Measurements from ENCODE around the gene WDR37. TPM values are rescaled to one million over a fixed set of nuclear protein-coding genes. Genes with fewer than 3 reads are reported as not detected.

Gene WDR37
- total RNA-seq, 1 donor from 2014 or later = 20.8 TPM

DNA sequence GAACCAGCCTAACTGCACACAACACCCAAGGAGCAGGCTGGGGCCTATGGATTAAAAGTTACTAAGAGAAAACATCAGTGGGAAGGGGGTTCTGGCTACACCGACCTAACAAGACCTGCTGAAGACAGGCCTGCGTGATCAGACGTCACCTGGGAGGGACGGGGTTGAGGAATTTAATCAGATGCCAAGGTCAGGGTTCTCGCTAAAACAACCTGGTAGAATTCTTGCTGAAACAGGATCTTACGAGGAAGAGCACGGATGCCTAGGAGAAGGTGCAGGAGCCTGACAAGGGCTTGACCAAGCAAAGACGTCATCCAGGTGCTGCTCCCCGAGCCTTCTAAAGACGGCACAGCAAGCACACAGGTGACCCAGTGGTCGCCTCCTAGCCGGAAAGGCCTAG lies 32.1 kb upstream of the WDR37 start:
- no peak overlapping the region for H3K27ac Mint-ChIP-seq
- H3K9me3 Mint-ChIP-seq = no peaks in the 10 kb centered on the region
- peaks cover 4% of the 10 kb centered on the region for H3K4me1 Mint-ChIP-seq
- peaks cover 11% of the 10 kb centered on the region for H3K36me3 Mint-ChIP-seq
- H3K27me3 Mint-ChIP-seq (ENCODE audit: low read depth) = no peaks in the 10 kb centered on the region
- TF ChIP-seq, protein P1, sequence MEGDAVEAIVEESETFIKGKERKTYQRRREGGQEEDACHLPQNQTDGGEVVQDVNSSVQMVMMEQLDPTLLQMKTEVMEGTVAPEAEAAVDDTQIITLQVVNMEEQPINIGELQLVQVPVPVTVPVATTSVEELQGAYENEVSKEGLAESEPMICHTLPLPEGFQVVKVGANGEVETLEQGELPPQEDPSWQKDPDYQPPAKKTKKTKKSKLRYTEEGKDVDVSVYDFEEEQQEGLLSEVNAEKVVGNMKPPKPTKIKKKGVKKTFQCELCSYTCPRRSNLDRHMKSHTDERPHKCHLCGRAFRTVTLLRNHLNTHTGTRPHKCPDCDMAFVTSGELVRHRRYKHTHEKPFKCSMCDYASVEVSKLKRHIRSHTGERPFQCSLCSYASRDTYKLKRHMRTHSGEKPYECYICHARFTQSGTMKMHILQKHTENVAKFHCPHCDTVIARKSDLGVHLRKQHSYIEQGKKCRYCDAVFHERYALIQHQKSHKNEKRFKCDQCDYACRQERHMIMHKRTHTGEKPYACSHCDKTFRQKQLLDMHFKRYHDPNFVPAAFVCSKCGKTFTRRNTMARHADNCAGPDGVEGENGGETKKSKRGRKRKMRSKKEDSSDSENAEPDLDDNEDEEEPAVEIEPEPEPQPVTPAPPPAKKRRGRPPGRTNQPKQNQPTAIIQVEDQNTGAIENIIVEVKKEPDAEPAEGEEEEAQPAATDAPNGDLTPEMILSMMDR (IDR thresholded peaks at IDR 0.05; ENCODE audit: unreplicated experiment) = no peak
- DNase-seq (ENCODE audit: low spot score in 2 of 2, unreplicated experiment in 2 of 2) = no peak
- no peak overlapping the region for H3K4me3 Mint-ChIP-seq

DNA sequence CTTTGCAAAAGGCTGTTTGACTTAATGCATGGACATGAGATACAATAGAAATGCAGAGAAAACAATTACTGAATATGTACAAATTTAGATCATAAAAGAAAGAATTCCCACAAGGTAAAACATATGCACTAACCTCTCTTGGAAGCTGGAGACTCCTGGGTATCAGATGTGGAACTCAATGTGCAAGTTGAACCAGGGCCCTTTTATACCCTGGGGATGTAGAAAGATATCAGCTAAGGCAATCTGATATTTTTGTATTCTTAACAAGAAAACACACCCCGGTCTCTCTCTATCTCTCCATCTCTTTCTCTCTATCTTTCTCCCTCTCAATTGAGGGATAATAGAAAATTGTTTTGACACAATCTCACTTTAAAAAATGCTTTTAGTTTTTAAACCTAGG lies 30.5 kb upstream of the WDR37 start, which contains the start of gene IDI2:
IDI2 (minus strand) TSS at position 177 of the 400 bp plus-strand sequence. CDS start 1,136 bp downstream, outside the sequence.
- no peak within 1 kb of the TSS for H3K27ac Mint-ChIP-seq
- no peak within 1 kb of the TSS for H3K4me3 Mint-ChIP-seq
- H3K27me3 Mint-ChIP-seq (ENCODE audit: low read depth) = no peaks in the 10 kb centered on the region
- H3K36me3 Mint-ChIP-seq = peaks cover 6% of the 10 kb centered on the region
- TF ChIP-seq, protein P1 (IDR thresholded peaks at IDR 0.05; ENCODE audit: unreplicated experiment) = no peak
- no peaks in the 10 kb centered on the region for H3K9me3 Mint-ChIP-seq
- H3K4me1 Mint-ChIP-seq = peaks cover 4% of the 10 kb centered on the region
- DNase-seq (ENCODE audit: low spot score in 2 of 2, unreplicated experiment in 2 of 2) = no peak

DNA sequence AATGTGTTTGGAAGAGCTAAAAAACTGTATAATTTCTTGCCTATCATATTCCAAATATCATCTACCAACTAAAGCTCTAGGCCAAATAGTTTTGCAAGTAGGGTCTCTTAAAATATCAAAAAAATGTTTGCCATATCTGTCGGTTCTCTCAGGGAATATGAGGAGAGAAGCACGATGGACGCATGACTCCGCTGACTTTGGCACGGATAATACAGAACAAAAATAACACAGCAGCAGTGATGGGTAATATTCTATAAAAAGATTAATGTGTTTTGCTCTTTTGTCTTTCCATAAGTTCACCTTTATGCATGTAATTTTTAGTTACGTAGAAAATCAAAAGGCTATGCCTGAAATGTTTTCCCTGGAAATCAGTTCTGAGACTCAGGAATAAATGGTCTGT lies 29.6 kb upstream of the WDR37 start:
- no peak overlapping the region for H3K27ac Mint-ChIP-seq
- no peaks in the 10 kb centered on the region for H3K9me3 Mint-ChIP-seq
- DNase-seq (ENCODE audit: low spot score in 2 of 2, unreplicated experiment in 2 of 2) = no peak
- no peaks in the 10 kb centered on the region for H3K27me3 Mint-ChIP-seq (ENCODE audit: low read depth)
- H3K4me3 Mint-ChIP-seq = no peak overlapping the region
- peaks cover under 1% of the 10 kb centered on the region for H3K36me3 Mint-ChIP-seq
- TF ChIP-seq, protein P1 (IDR thresholded peaks at IDR 0.05; ENCODE audit: unreplicated experiment) = no peak
- H3K4me1 Mint-ChIP-seq = peaks cover 4% of the 10 kb centered on the region

DNA sequence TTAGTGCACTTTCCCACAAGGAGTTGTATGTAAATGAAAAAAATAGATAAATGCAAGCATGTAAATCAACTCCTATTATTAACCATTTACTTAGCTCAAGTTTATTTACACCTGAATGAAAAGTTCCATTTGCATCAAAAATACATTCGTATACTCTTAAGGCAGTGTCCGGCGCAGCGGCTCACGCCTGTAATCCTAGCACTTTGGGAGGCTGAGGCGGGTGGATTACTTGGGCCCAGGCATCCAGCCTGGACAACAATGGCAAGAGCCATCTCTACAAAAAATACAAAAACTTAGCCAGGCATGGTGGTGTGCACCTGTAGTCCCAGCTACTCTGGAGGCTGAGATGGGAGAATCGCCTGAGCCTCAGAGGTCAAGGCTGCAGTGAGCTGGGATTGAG lies 26.3 kb upstream of the WDR37 start:
- no peaks in the 10 kb centered on the region for H3K36me3 Mint-ChIP-seq
- no peak overlapping the region for H3K4me3 Mint-ChIP-seq
- TF ChIP-seq, protein P1 (IDR thresholded peaks at IDR 0.05; ENCODE audit: unreplicated experiment) = no peak
- DNase-seq (ENCODE audit: low spot score in 2 of 2, unreplicated experiment in 2 of 2) = no peak
- H3K27me3 Mint-ChIP-seq (ENCODE audit: low read depth) = no peaks in the 10 kb centered on the region
- H3K4me1 Mint-ChIP-seq = peaks cover 4% of the 10 kb centered on the region
- no peak overlapping the region for H3K27ac Mint-ChIP-seq
- no peaks in the 10 kb centered on the region for H3K9me3 Mint-ChIP-seq

DNA sequence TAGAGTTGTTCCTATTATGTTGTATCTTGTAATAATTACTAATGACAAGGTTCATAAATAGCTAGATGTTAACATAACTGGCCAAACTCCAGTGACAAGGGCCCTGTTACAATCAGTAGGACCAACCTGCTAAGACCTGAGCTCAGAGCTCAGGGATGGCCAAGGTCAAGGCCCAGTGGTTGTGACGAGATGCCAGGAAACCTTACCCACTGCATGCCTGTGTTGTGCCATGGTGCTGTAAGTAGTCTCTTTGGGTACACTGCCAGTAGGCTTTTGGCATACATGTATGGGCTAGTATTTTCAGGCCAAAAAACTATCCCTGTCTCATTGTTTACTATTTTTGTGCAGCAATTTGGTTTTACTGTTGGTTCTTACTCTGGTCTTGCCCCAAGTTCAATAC lies 22.6 kb upstream of the WDR37 start:
- H3K36me3 Mint-ChIP-seq = peaks cover 6% of the 10 kb centered on the region
- TF ChIP-seq, protein P1 (IDR thresholded peaks at IDR 0.05; ENCODE audit: unreplicated experiment) = no peak
- no peak overlapping the region for H3K27ac Mint-ChIP-seq
- no peaks in the 10 kb centered on the region for H3K27me3 Mint-ChIP-seq (ENCODE audit: low read depth)
- no peak for DNase-seq (ENCODE audit: low spot score in 2 of 2, unreplicated experiment in 2 of 2)
- peaks cover 3% of the 10 kb centered on the region for H3K4me1 Mint-ChIP-seq
- no peaks in the 10 kb centered on the region for H3K9me3 Mint-ChIP-seq
- no peak overlapping the region for H3K4me3 Mint-ChIP-seq

DNA sequence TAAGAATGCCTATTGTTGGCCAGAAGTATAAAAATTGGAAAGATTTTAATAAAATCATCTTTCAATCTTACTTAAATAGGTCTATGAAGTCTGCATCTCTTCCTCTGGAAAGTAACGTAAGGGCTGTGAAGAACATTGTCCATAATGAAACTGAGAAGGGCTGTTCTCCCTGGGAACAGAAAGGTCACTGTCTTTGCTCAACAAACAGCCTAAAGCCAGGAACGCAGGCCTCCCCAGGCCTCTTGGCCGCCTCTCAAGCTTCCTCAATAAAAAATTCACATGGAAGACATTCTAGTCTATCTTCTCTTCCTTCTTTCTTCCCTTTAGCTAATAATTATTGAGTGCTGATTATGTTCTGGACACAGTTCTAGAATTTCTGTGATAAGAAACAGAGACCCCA lies 21.4 kb upstream of the WDR37 start:
- Mint-ChIP-seq H3K9me3 (no peaks in the 10 kb centered on the region), H3K36me3 (peaks cover 6% of the 10 kb centered on the region), H3K4me1 (peaks cover 1% of the 10 kb centered on the region), H3K4me3 (no peak overlapping the region), H3K27ac (peak overlapping the region; percentile 79), H3K27me3 (ENCODE audit: low read depth) (no peaks in the 10 kb centered on the region)
- DNase-seq (ENCODE audit: low spot score in 2 of 2, unreplicated experiment in 2 of 2) = no peak
- TF ChIP-seq, protein P1 (IDR thresholded peaks at IDR 0.05; ENCODE audit: unreplicated experiment) = no peak
